SU-DHL-6 (cell line): Measurements from ENCODE around the gene ATP5PF.

Experiments used
- H2AFZ ChIP-seq: fragments of 200-600 bp; sonication (generic); 2 replicates; pipeline ENCODE4 v1.6.1; 2014; ENCODE audit warnings: low read depth, mild to moderate bottlenecking, moderate library complexity, mixed read lengths, antibody characterized with exemption, low read length; ENCODE audit not compliant: severe bottlenecking
- H3F3A ChIP-seq: fragments of 200-600 bp; shearing (Covaris generic); 2 replicates; pipeline ENCODE4 v1.6.0; 2016; ENCODE audit warnings: antibody characterized with exemption, mild to moderate bottlenecking; ENCODE audit not compliant: insufficient read depth
- H3K27ac ChIP-seq: fragments of 200-600 bp; sonication (generic); 2 replicates; pipeline ENCODE4 v1.5.1; 2016; ENCODE audit warnings: low read depth, mild to moderate bottlenecking, low read length, moderate library complexity, mixed read lengths
- H3K27me3 ChIP-seq: fragments of 200-600 bp; sonication (generic), shearing (Covaris generic); 2 replicates; pipeline ENCODE4 v1.6.0; 2014; ENCODE audit warnings: mild to moderate bottlenecking, low read length
- H3K36me3 ChIP-seq: fragments of 200-600 bp; sonication (generic); 2 replicates; pipeline ENCODE4 v1.6.1; 2014; ENCODE audit warnings: mild to moderate bottlenecking, low read length, mixed read lengths
- H3K4me2 ChIP-seq: fragments of 300-600, 200-600 bp; shearing (Covaris generic), sonication (generic); 2 replicates; pipeline ENCODE4 v1.6.0; 2014; ENCODE audit warnings: low read length, low read depth, mild to moderate bottlenecking; ENCODE audit not compliant: poor library complexity, severe bottlenecking
- H3K4me3 ChIP-seq: fragments of 200-600 bp; sonication (generic); 2 replicates; pipeline ENCODE4 v1.5.1; 2014; ENCODE audit warnings: antibody characterized with exemption, low read length, mild to moderate bottlenecking, mixed read lengths; ENCODE audit not compliant: insufficient read depth, poor library complexity, severe bottlenecking
- H3K79me2 ChIP-seq: fragments of 200-600 bp; sonication (generic); 2 replicates; pipeline ENCODE4 v1.6.1; 2014; ENCODE audit warnings: mild to moderate bottlenecking, low read length, moderate library complexity; ENCODE audit not compliant: insufficient read depth
- H3K9ac ChIP-seq: fragments of 200-600 bp; sonication (generic); 2 replicates; pipeline ENCODE4 v1.7.0; 2014; ENCODE audit warnings: mild to moderate bottlenecking, low read length
- H3K9me2 ChIP-seq: fragments of 200-600 bp; sonication (generic); replicated peaks from 2 replicates; pipeline ENCODE4 v1.6.1; 2014; ENCODE audit warnings: low read length; ENCODE audit not compliant: insufficient read depth
- H3K9me3 ChIP-seq: fragments of 200-600 bp; sonication (generic); 2 replicates; pipeline ENCODE4 v1.6.1; 2014; ENCODE audit warnings: low read length, mixed read lengths; ENCODE audit not compliant: insufficient read depth
- H4K20me1 ChIP-seq: fragments of 200-600 bp; sonication (generic); 2 replicates; pipeline ENCODE4 v1.6.1; 2014; ENCODE audit warnings: low read depth, mild to moderate bottlenecking, antibody characterized with exemption, low read length, moderate library complexity, mixed read lengths
- EZH2phosphoT487 ChIP-seq: fragments of 200-600 bp; sonication (generic), shearing (Covaris generic); conservative IDR thresholded peaks from 2 replicates; pipeline ENCODE4 v1.6.1; 2018; ENCODE audit warnings: mild to moderate bottlenecking, antibody characterized with exemption, low read length, moderate library complexity, mixed read lengths
- TF ChIP-seq, protein P1 (sequence below): fragments of 200-600 bp; sonication (generic); IDR thresholded peaks from one replicate; pipeline ENCODE4 v1.5.1; 2017; ENCODE audit warnings: antibody characterized with exemption, mild to moderate bottlenecking, low read length, moderate library complexity; ENCODE audit not compliant: insufficient read depth, poor library complexity, severe bottlenecking

ATP5PF gene

DNA sequence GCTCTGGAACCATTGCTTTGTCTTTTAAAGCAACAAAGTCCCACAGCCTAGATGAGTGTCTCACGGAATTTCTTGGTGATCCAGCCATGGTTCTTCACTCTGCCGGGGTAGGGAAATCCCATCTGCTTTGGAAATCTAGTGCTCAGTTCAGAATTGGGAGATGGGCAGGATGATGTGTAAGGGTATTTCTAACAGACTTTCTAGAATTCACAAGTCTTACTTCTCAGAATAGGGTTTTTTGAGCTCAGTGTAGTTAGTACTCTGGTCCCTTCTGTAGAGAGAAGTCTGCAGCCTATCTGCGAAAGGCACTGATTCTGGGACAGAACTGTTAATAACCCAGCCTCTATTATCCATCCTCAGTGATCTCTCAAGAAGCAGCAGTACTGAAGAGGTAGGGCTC, 25.4 kb upstream of the ATP5PF start:
- no peaks in the 10 kb centered on the region for H3K9me3 ChIP-seq
- H3K4me2 ChIP-seq = no peak overlapping the region
- no peaks in the 10 kb centered on the region; the same call in 1 of the 2 replicates for H3K79me2 ChIP-seq
- no peak overlapping the region for H3K4me3 ChIP-seq
- H3F3A ChIP-seq = peaks cover 6% of the 10 kb centered on the region; the same call in 1 of the 2 replicates
- H2AFZ ChIP-seq = no peak overlapping the region
- TF ChIP-seq EZH2phosphoT487 = no peak
- TF ChIP-seq, protein P1, sequence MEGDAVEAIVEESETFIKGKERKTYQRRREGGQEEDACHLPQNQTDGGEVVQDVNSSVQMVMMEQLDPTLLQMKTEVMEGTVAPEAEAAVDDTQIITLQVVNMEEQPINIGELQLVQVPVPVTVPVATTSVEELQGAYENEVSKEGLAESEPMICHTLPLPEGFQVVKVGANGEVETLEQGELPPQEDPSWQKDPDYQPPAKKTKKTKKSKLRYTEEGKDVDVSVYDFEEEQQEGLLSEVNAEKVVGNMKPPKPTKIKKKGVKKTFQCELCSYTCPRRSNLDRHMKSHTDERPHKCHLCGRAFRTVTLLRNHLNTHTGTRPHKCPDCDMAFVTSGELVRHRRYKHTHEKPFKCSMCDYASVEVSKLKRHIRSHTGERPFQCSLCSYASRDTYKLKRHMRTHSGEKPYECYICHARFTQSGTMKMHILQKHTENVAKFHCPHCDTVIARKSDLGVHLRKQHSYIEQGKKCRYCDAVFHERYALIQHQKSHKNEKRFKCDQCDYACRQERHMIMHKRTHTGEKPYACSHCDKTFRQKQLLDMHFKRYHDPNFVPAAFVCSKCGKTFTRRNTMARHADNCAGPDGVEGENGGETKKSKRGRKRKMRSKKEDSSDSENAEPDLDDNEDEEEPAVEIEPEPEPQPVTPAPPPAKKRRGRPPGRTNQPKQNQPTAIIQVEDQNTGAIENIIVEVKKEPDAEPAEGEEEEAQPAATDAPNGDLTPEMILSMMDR = no peak
- H3K27me3 ChIP-seq = no peaks in the 10 kb centered on the region
- H3K9ac ChIP-seq = no peak overlapping the region
- no peaks in the 10 kb centered on the region for H4K20me1 ChIP-seq
- H3K9me2 ChIP-seq = no peaks in the 10 kb centered on the region
- peaks cover 53% of the 10 kb centered on the region for H3K36me3 ChIP-seq
- no peak overlapping the region for H3K27ac ChIP-seq

DNA sequence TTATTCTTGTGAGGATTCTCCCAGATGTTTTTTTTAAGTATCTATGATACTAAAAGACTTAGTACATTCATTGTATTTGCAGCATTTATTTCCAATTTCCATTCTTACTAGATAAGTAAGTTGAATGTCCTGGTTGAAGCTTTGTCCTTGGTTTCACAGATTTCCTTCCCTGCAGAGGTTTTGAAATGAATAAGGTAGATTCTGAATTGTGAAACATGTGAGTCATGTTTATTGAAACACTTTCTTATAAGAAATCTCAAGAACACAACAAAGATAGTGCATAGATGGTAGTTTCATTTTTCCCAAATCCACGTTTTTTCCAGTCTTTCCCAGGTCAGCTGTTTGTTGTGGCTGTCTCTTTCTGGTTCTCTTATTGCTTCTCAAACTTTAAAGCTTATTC, 24.9 kb upstream of the ATP5PF start:
- no peaks in the 10 kb centered on the region; the same call in 1 of the 2 replicates for H3K79me2 ChIP-seq
- no peaks in the 10 kb centered on the region for H4K20me1 ChIP-seq
- H3K27ac ChIP-seq = no peak overlapping the region
- TF ChIP-seq EZH2phosphoT487 = no peak
- TF ChIP-seq, protein P1 = no peak
- no peaks in the 10 kb centered on the region for H3K9me2 ChIP-seq
- H3K27me3 ChIP-seq = no peaks in the 10 kb centered on the region
- no peak overlapping the region for H3K9ac ChIP-seq
- peaks cover 6% of the 10 kb centered on the region; the same call in 1 of the 2 replicates for H3F3A ChIP-seq
- H3K36me3 ChIP-seq = peaks cover 49% of the 10 kb centered on the region; the same call in 1 of the 2 replicates
- no peaks in the 10 kb centered on the region for H3K9me3 ChIP-seq
- H3K4me3 ChIP-seq = no peak overlapping the region
- no peak overlapping the region for H3K4me2 ChIP-seq
- no peak overlapping the region for H2AFZ ChIP-seq

DNA sequence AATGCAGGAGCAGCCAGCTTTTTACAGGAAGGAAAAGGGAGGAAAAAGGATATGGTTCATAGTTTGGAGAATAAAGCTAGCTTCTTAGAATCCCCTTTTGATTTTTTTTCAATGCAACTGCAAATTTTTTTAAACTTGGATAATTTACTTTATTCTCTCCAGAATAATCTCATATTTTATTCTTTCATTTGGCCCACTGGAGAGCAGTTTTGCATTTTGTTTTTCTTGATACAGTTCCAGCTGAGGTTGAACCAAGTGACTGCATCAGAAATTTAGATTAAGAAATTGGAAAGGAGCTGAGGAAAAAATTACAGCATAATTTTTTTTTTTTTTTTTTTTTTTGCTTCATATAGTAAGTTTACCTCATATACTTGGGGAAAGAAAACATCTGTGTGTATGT, 22.8 kb upstream of the ATP5PF start:
- Histone ChIP-seq H3F3A (no peaks in the 10 kb centered on the region; the same call in 1 of the 2 replicates), H3K9me3 (no peaks in the 10 kb centered on the region), H3K36me3 (peaks cover 38% of the 10 kb centered on the region; the same call in 1 of the 2 replicates), H3K9me2 (no peaks in the 10 kb centered on the region), H2AFZ (no peak overlapping the region), H3K79me2 (no peaks in the 10 kb centered on the region; the same call in 1 of the 2 replicates), H4K20me1 (no peaks in the 10 kb centered on the region), H3K4me3 (no peak overlapping the region), H3K4me2 (no peak overlapping the region), H3K9ac (no peak overlapping the region), H3K27ac (no peak overlapping the region), H3K27me3 (no peaks in the 10 kb centered on the region)
- TF ChIP-seq EZH2phosphoT487 = no peak
- TF ChIP-seq, protein P1 = no peak
